Urothelium cell line (cell line): ENCODE data around the gene PHF8.

ENCODE experiments used
- DNase-seq: peaks from one replicate; pipeline ENCODE4 v3.0.0; 2011; ENCODE audit warnings: low spot score, mixed read lengths
- FAIRE-seq: peaks from 2 replicates; lab custom pipeline; 2011; peaks lifted over from hg19 to GRCh38; lab: Jason Lieb, UNC

The PHF8 gene

DNA sequence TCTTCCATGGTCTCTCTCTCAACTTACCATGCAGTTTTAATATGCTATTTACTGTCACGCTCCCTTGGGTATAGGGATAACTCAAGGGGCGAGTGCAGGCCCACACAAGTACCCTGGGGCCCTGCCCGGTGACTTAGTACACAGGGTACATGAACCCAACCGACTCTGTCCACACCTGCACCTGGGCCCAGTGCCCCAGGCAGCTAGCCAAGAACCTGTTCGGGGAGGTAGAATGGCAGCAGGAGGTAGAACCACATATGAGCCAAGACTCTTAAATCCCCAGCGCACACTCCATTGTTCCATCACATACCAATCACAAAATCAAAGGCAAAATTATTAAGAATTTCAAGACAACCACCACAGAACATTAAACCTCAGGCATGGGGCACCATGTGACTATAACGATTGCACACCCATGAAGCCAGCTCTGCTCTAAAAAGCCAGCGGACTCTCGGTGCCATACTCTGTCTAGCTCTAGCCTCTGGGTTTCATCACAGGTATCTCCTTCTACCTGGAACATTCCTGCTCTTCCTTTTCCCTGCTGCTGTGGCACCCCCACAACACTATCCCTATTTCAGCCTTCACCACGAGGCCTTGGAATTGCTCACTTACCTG is 14.6 kb downstream of the PHF8 start:
- DNase-seq (no peak), FAIRE-seq (no peak)

DNA sequence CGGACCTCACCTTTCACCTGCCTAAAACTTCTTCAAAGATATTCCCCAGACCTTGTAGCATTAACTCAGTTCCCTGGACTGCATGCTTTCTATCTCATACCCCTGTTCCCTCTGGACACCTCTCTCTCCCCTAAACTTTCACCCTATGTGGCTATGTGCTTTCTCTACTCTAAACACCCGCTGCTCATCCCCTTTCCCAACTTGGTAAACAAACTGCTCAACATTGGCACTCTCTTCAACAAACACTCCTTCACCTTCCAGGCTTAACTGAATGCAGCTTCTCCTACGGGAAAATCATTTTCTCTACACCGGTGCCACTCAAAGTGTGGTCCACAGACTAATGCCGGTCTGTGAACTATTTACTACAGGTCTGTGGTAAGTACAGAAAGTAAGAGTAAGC is 19.9 kb downstream of the PHF8 start:
- FAIRE-seq: no peak
- DNase-seq: no peak

GRCh38 chrX:54012830-54013500 is 31.3 kb downstream of the PHF8 start:
- DNase-seq: no peak
- FAIRE-seq: no peak

- FAIRE-seq (no peak), DNase-seq (no peak)
Observed at GRCh38 chrX:54007682-54008081, 36.6 kb downstream of the PHF8 start.

DNA sequence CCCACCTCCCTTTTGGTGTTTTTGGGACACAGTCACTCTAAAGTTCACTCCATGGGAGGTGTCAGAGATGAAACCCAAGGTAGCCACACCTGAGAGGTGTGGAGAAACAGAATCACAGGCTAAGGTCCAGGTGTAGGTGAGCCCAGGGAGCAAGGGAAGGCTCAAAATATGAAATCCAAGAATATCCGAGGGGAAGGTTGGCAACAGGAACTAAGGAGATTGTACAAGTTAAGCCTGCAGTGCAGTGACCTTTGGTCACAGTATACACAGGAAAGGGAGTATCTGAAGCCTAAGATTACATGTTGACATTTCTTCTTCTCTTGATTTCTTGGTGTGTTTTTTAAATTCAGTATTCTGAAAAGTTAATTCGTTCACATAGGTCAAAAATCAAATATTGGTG is 46.5 kb downstream of the PHF8 start:
- FAIRE-seq (no peak), DNase-seq (no peak)

GRCh38 chrX:53992589-53992988 is 51.7 kb downstream of the PHF8 start:
- FAIRE-seq (no peak), DNase-seq (no peak)

DNA sequence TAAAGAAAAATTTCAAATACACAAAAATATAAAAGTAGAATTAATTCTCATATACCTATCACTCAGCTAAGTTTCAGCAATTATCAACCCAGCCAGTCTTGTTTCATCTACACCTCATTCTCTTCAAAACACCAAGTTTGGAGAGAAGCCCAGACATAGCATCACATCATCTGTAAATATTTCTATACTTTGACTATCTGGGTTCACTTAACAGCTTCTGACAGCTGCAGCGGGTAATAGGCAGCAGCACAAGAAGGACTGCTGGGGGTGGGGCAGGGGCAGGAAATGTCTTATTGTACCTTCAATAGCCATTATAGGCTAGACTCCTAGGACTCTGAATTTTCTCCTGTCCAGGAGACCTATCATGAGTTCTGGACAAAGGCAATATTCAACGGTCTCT is 54.1 kb downstream of the PHF8 start:
- FAIRE-seq: no peak
- DNase-seq: no peak

- no peak for DNase-seq
- no peak for FAIRE-seq
Observed at GRCh38 chrX:53984895-53985294, 59.4 kb downstream of the PHF8 start.

DNA sequence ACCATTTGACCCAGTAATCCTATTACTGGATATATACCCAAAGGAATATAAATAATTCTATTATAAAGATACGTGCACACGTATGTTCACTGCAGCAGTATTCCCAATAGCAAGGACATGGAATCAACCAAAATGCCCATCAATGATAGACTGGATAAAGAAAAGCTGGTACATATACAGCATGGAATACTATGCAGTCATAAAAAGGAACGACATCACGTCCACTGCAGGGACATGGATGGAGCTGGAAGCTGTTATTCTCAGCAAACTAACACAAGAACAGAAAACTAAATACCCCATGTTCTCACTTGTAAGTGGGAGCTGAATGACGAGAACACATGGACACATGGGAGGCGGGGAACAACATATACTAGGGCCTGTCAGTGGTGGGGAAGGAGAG is 69.7 kb downstream of the PHF8 start:
- no peak for DNase-seq
- no peak for FAIRE-seq

- FAIRE-seq: no peak
Observed at GRCh38 chrX:53969540-53969939, 74.7 kb downstream of the PHF8 start.

DNA sequence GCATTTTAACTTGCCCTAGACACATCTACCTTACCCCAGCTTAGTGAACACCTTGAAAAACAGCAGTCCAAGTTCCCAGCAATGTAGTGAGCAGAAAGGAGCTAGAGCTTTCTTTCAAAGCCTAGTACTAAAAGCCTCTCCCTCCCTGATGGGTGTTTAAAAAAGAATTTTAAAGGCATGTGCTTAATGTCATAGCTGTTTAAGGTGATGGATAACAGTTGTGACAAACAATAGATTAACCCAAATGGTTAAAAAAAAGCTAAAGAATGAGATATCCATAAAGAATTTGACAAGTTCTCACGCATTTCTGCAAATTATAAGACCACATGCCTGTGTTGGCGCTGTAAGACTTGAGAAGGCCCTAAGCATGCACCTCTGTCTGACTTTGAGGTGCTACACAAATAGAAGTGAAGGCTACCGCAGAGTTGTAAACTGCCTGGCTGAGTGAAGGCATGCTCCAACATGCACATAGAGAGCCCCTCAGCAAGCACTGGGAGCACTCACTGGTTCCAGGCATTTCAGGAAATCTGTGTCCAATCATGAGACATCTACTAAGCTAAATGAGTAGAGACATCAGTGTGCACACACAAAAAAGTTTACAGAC is 94.0 kb downstream of the PHF8 start:
- DNase-seq: no peak
- no peak for FAIRE-seq

More at GRCh38 chrX:53969540-53969939, 74.7 kb downstream of the PHF8 start:
- no peak for DNase-seq

GRCh38 chrX:53940180-53940579 is 104.1 kb downstream of the PHF8 start:
- FAIRE-seq: no peak
- DNase-seq: no peak

DNA sequence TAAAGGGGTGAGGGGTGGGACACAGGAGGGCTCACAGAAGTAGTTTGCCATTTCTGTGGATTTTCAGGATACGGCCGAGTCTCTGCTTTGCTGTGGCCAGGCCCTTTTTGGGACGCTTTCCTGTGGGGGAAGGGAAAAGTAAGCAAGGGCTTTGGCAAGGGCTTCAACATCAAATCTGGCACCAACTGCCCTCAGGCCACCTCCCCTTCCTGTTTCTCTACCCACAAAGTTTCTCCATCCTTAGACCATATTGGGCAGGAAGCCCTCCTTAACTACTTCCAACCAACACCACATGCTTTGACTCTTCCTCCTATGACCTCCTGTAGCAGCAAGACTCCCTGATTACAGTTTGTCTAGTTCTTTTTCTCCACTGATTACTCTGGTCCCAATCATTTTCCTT is 105.1 kb downstream of the PHF8 start:
- DNase-seq (no peak), FAIRE-seq (no peak)

DNA sequence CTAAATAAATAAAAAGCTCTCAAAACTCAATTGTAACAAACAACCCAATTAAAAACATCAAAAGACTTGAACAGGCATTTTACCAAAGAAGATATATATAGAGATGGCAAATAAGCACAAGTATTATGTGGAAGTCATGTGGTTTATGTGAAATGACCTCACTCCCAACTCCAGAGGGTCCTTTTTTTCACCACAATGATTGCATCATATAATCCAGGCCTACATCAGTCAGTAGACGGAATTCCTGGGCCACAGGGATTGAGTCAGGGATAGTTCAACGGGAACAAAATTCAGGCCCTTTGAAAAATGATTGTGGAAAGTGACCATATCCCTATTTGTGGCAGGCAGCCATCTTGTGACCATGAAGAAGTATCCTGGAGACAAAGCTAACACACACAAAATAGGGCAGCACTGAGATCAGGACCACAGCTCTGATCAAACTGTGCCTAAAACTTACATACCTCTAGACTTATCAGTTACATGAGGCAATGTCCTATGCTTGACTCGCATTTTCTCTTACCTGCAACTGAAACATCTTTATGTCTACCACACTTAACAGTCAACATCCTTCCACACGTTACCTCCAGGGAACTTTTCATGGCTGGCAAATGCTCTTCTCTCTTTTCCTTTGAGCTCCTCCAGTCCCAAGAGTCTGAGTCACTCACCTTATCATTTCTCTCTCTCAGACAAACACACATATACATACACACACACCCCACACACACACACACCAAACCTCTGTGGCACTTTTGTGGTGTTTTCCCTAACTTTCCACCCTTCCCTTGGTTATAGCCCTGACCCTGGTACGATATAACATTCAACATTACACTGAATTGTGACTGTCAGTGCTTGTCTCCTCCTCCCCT is 113.5 kb downstream of the PHF8 start:
- DNase-seq (peak; percentile 21), FAIRE-seq (no peak)

- FAIRE-seq (no peak), DNase-seq (no peak)
Observed at GRCh38 chrX:53926030-53926429, 118.2 kb downstream of the PHF8 start.

DNA sequence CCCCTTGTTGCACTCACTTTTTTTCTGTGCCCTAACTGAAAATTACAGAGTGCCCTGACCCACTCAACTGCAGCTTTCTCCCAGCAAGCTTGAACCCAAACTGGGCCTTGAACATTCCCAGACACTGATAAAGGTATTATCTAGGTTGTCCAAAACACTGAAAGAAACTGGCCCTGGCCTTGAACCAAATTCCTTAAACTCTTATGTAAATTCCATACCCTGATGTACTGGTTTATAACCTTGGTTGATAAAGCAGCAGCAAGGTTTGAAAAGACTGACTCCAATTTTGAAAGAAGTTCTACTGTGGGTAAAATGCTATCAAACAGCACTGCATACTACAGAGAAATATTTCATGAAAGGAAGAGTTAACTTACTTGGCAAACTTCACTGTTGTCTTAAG is 125.6 kb downstream of the PHF8 start:
- FAIRE-seq: no peak
- DNase-seq: no peak

DNA sequence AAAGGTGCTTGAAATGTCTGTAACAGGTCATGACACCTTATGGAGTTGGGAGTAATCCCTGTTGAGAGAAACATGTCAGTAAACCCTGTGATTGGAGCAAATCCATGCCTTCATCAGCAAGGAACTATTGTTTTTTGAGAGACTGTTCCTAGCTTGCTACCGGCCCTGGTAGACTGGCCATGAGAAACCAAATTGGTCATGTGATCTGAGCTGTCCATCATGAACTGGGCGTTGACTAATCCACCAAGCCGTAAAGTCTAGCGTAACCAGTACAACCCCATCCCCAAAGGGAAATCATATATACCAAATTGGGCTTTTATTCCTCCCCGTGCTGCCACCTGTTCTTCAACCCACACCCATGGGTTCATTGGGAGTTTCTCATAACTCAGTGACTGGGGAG is 143.7 kb downstream of the PHF8 start:
- FAIRE-seq (no peak), DNase-seq (no peak)

- FAIRE-seq (no peak), DNase-seq (no peak)
Observed at GRCh38 chrX:53895270-53895669, 149.0 kb downstream of the PHF8 start.
